LNCAP (cell line): ENCODE data around the gene PSRC1.

Source experiments
- TF ChIP-seq, protein P1 (sequence below): fragments of 450-650 bp; IDR thresholded peaks from 2 replicates; pipeline ENCODE4 v1.5.1; 2017; ENCODE audit warnings: mild to moderate bottlenecking

PSRC1 gene

DNA sequence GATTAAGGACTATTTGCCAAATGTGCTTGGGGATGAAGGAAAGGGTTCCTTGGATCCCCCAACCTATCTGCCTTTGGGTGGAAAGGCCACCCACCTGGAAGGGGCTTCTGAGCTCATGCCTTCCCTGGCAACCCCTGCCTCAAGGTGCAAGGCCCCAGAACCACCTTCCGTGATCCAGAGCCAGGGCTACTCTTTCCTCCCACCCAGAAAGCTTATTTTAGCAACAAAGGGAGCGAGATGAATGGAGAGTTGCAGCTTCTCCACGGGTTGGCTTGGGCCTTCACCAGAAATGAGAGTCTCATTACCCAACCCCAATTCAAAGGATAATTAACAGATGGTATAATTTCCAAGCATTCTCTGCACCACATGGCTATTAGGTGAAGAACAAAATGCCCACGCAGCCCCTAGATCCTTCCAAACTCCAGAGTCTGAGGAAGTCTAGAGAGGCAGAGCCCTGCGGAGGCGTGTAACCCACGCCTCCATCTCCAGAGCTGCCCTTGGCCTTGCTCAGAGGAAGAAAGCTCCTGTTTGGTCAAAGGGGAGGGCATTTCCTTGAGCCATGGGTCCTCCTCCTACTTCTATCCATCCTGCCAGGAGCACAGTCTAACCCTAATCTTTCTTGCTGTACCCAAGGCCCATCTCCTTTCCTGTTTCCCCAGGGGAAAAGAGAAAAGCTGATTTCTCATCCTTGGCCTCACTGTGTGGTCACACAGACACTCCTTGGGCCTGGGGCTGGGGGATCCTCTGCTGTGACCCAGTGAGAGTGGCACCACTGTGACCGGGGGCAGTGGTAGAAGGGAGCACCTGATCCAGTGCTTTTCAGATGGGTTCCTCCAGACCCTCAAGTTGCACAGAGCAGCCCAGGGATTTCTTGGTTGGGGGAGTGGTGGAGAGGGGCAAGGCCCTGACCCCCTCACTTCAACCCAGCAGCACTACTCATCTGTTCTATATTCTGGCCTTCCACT lies 35.3 kb downstream of the PSRC1 start:
- TF ChIP-seq, protein P1, sequence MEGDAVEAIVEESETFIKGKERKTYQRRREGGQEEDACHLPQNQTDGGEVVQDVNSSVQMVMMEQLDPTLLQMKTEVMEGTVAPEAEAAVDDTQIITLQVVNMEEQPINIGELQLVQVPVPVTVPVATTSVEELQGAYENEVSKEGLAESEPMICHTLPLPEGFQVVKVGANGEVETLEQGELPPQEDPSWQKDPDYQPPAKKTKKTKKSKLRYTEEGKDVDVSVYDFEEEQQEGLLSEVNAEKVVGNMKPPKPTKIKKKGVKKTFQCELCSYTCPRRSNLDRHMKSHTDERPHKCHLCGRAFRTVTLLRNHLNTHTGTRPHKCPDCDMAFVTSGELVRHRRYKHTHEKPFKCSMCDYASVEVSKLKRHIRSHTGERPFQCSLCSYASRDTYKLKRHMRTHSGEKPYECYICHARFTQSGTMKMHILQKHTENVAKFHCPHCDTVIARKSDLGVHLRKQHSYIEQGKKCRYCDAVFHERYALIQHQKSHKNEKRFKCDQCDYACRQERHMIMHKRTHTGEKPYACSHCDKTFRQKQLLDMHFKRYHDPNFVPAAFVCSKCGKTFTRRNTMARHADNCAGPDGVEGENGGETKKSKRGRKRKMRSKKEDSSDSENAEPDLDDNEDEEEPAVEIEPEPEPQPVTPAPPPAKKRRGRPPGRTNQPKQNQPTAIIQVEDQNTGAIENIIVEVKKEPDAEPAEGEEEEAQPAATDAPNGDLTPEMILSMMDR, result no peak

DNA sequence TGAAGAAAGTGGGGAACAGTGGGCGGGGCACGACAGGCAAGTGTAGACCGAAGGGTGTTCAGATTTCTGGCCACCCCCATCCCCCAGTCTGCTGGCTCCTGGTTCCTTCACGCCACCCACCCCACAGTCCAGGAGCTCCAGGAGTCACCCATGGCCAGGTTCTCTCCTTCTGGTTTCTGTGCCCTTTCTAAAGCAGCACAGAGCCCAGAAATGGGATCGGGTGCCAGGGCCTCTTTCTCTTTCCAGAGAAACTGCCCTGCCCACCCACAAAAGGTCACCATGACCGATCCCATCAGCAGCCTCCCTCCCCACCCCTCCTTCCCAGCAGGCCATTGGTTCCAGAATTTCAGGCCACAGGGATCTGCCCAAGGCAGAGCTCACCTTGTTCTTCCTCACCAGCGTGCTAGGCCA lies 36.8 kb downstream of the PSRC1 start:
- TF ChIP-seq, protein P1, result no peak

DNA sequence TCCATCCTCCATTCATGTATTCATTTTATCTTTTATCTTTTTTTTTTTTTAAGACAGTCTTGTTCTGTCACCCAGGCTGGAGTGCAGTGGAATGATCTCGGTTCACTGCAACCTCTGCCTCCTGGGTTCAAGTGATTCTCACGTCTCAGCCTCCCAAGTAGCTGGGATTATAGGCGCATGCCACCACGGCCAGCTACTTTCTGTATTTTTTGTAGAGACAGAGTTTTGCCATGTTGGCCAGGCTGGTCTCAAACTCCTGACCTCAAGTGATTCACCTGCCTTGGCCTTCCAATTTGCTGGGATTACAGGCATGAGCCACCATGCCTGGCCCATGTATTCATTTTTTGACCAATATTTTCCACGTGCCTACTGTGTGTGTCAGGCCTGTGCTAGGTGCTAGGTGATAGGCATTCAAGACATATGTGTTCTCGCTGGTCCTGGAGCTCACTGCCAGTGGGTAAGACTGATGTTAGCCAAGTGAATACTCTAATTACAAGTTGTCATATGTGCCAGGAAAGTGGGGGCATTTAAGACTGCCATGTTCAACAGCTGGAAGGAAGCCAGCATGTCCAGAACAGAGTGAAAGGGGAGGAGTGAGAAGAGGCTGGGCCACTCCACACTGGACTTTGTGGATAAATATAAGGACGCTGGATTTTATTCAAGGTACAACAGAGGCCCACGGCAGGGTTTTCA lies 38.9 kb downstream of the PSRC1 start:
- TF ChIP-seq, protein P1, result no peak

DNA sequence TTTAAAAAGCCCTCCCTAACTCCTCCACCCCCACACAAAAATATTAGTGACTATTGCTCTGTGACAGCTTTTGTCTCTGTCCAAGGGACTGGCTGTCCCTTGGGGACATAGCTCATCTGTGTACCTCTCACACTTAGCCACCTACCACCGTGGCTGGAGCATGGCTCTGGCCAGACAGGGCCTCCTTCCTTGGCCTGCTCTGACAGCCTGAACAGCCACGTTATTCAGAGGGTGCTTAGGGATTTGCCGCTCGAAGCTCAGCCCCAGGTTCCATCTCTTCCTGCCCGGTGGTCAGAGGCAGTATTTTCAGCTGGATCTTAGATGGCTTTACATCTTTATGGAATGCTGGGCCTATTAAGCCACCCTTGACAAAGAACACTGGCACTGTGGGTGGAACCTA lies 39.7 kb downstream of the PSRC1 start:
- TF ChIP-seq, protein P1, result no peak

DNA sequence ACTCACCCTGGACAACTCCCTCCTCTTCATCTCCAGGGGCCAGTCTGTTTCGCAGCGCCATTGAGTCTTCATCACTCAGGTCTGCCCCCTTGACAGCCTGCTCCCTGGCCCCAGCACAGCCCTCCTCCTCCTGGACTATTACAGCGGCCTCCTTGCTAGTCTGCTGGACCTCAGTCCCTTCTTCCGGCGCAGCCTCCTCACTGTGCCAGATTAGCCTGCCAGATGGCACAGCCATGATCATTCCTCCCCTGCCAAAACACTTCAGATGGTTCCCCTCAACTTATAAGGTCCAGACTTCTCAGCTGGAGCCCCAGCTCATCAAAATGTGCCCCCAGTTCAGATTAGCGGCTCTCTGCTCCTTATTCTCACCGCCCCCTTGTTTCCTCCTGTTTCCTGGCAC lies 40.6 kb downstream of the PSRC1 start:
- TF ChIP-seq, protein P1, result no peak

DNA sequence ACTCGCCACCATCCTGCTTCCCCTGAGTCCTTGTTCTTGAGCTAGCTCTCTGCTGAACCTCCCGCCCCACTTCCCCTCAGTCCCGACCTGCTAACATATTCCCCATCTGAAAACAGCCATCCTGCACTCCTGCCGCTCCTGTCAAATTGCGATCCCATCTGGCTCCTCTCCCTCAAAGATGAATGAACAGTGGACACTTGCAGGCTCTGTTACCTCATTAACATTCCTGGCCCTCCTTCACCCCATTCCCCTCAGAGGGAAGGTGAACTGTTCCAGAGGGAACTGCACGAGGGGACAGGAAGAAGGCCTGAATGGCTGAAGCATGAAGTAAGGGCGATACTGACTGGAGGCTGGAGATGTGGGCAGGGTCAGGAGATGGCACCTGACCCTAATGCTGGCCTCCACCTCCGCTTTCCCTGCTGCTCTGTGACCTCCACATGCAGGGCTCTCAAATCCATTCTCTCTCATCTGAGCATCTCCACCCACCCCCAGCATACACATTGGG lies 41.1 kb downstream of the PSRC1 start:
- TF ChIP-seq, protein P1, result no peak

DNA sequence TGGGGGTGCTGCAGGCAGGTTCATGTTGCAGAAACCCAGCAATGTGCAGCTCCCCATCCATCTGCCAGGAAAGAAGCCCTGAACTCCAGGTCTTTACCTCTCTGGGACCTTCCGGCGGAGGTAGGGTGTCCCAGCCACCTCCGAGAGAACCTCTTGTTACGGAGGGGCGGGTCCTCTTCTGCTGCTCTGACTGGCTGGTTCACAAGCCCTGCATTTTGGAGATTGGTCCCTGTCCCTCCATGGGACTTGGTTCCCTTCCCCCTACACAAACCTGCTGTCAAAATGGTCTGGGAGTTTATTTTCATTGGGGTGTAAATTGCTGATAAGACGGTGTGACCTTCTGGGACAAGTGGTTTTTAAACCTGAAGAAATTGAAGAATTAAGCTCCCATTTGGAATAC lies 41.6 kb downstream of the PSRC1 start:
- TF ChIP-seq, protein P1, result no peak
